Limb (tissue), 2 donors: Measurements from ENCODE around the gene MSTN.
"Not testable (repeated sequence)": the region's sequence is repeated elsewhere in the genome, so short reads cannot be mapped to it uniquely, and the experiment has no call there.

Experiments used
- DNase-seq, 2 donors: peaks; one replicate each; pipeline ENCODE4 v3.0.0-alpha.2; 2016; ENCODE audit errors: extremely low spot score in 2 of 2

Gene MSTN

GRCh38 chr2:190065839-190066238 lies 3.3 kb upstream of the MSTN start:
- no peak for DNase-seq

GRCh38 chr2:190063624-190064023 lies 1.1 kb upstream of the MSTN start:
- DNase-seq, result no peak

- DNase-seq, result peak in 1 of 2 donors; percentile 36
Measured at GRCh38 chr2:190062053-190062452, 476 bp downstream of the MSTN start.

GRCh38 chr2:190060626-190061025 lies 1.9 kb downstream of the MSTN start:
- peak in 1 of 2 donors; percentile 30 for DNase-seq

GRCh38 chr2:190060019-190060418 lies 2.5 kb downstream of the MSTN start:
- no peak for DNase-seq

DNA sequence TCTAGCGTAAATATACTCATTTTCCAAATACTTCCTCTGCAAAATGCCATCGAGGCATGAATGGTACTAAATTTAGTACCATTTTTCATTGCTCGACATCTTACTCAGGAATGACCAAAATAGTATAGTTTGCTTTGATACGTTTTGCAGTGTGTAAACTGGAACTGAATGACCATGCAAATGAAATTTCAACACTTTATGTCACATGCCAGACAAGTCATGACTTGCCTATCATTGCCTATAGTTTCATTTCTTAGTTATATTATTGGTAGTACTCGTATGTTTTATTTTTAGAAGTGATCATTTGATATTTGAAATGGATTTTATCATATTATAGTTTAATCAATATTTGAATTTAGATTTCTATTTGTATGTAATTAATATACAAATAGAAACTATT lies 9.1 kb downstream of the MSTN start:
- no peak for DNase-seq

DNA sequence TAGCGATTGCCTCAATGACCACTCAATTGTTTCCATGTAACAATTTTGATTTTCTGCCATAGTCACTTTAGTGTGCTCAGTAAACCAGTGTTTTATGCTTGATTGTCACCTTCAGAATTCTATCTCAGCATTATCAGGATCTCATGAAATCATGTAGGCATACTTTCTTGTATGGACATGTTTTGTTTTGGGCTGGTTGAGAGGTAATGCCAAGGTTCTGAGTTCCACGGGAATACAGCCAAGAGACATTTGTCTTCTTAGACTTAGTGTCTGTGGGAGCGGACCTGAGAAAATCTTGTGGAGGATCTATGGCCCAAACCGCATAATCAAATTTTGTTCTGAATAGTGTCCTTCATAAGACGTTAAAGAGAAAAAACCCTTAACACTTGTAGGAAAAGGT lies 10.2 kb downstream of the MSTN start:
- no peak for DNase-seq

DNA sequence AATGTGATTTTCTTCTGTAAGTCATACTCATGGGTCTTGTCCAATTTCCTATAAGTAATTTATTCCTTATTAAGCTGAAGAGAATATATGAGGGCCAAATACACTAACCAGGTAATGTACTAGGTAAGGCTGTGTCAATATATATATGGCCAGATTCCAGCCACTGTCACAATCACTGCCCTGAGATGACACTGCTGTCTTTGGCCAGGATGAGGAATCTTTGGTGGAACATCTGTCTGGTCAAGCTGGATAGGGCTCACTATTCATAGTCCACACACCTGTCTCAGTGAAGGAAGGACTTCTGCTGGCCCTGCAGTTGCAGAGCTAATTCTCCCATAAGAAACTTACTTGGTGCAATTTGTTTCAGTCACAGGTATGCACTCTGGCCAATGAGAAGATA lies 11.3 kb downstream of the MSTN start:
- DNase-seq, result no peak

DNA sequence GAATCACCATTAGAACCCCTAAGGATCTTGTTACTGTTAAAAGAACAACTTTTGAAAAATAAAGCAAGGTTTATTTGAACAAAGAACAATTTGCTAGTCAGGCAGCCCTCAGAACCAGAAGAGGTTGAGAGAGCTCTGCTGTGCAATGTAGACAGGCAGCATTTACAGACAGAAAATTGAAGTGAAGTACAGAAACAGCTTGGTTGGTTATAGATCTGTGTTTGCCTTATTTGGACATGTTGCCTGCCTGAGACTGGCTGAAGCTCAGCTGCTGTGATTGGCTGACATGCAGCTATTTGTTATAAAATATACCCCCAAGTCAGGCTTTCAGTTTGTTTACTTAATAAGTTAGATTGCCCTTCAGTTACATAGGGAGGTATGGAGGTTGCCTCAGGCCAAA lies 12.5 kb downstream of the MSTN start:
- DNase-seq, result no peak

DNA sequence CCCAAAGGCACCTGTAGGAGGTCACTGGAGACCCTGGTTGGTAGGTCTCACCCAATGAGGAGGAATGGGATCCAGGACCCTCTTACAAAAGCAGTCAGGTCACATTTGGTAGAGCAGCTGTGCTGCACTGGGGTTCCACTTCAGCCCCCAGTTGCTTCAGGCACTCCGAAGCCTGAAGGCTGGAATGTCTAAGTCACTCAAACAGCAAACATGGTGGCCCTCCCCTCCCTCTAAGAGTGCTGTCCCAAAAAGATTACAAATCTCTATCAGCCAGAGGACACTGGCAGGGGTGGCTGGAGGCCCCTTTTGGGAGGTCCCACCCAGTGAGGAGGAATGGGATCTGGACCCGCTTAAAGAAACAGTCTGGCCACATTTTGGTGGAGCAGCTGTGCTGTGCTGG lies 17.7 kb downstream of the MSTN start:
- no peak for DNase-seq

GRCh38 chr2:190043441-190043840 lies 19.1 kb downstream of the MSTN start:
- no peak for DNase-seq

DNA sequence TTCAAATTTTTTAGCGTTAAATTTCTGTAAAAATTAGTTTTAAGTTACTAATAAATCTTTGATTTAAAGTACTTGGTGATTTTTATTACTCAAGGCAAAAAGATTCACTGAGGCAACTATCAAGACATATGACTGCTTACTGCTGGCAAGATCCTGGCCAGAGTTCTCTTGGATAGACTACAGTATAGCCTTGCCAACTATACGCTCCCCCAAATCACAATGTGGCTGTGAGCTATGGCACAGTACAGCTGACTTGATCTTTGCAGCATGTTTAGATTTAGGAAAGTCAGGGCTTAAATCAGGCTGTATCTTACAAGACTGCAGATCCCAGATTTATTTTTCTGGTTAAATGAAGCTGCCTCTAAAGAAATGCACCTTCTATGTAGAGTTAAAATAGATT lies 26.5 kb downstream of the MSTN start:
- no peak for DNase-seq

- DNase-seq, result not testable (repeated sequence)
Measured at GRCh38 chr2:190034417-190034816, 28.1 kb downstream of the MSTN start.

GRCh38 chr2:190031969-190032618 lies 30.4 kb downstream of the MSTN start:
- DNase-seq, result no peak

GRCh38 chr2:190023860-190024259 lies 38.7 kb downstream of the MSTN start:
- DNase-seq, result peak in 1 of 2 donors; percentile 38

- no peak for DNase-seq
Measured at GRCh38 chr2:190020720-190021119, 41.8 kb downstream of the MSTN start.

DNA sequence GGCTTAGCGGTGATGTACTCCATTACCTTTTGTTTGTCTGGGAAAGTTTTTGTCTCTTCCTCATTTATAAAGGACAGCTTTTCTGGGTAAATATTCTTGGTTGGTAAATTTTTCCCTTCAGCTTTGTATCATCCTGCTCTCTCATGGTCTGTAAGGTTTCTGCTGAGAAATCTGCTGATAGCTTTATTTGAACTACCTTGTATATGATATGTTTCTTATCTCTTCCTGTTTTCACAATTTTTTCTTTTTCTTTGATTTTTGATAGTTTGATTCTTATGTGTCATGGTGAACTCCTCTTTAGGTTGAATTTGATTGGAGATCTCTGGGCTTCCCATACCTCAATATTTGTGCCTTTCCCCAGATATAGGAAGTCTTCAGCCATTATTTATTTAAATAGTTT lies 44.7 kb downstream of the MSTN start:
- DNase-seq, result no peak

- not testable (repeated sequence) for DNase-seq
Measured at GRCh38 chr2:190015969-190016368, 46.6 kb downstream of the MSTN start.
